ENCODE results near the gene DIP2C.

- TF ChIP-seq CTCF (IDR thresholded peaks at IDR 0.05) (no peak), POLR2A (IDR thresholded peaks at IDR 0.05) (no peak)
These were observed 310.4 kb downstream of the DIP2C start for GRCh38 chr10:378930-379704.
